SK-N-SH (cell line): ENCODE measurements around the gene IFI16. TPM values are rescaled to one million over a fixed set of nuclear protein-coding genes. Genes with fewer than 3 reads are reported as not detected.

Source experiments
- CTCF ChIA-PET: fragments of 300-600, 350-600 bp; formaldehyde crosslinking; extraction: SDS; loops from one replicate; lab custom pipeline; 2021; lab: Yijun Ruan, JAX
- POLR2A ChIA-PET: fragments of 350-600 bp; sonication (Branson Sonifier 250); formaldehyde crosslinking; extraction: SDS; loops from one replicate; lab custom pipeline; 2020; ENCODE audit warnings: antibody characterized with exemption, inconsistent platforms; lab: Yijun Ruan, JAX
- DNase-seq: peaks from one replicate; pipeline ENCODE4 v3.0.0; 2012
- H2AFZ ChIP-seq: fragments of 200-600 bp; sonication (generic); 2 replicates; pipeline ENCODE4 v1.8.1; 2016; ENCODE audit warnings: antibody characterized with exemption, mild to moderate bottlenecking, low read depth
- H3F3A ChIP-seq: fragments of 200-600 bp; sonication (generic); replicated peaks from 2 replicates; pipeline ENCODE3; 2016; ENCODE audit warnings: antibody characterized with exemption, mild to moderate bottlenecking; ENCODE audit not compliant: insufficient read depth
- H3K27ac ChIP-seq, 2 experiments: fragments of 200-500 bp in 1 of 2; fragments of 200-600 bp in 1 of 2; sonication (Bioruptor generic) in 1 of 2; sonication (generic), shearing (Covaris generic) in 1 of 2; 2 replicates each; pipeline versions ENCODE4 v1.5.1 to v1.6.1; 2014 to 2016; ENCODE audit warnings: low read depth in 2 of 2, inconsistent platforms in 1 of 2, low read length in 1 of 2, mild to moderate bottlenecking in 1 of 2, mixed read lengths in 1 of 2
- H3K27me3 ChIP-seq: fragments of 200-600 bp; sonication (generic), shearing (Covaris generic); 2 replicates; pipeline ENCODE4 v1.6.1; 2016; ENCODE audit warnings: mixed run types; ENCODE audit not compliant: insufficient read depth
- H3K36me3 ChIP-seq, 2 experiments: fragments of 200-500 bp in 1 of 2; fragments of 200-600 bp in 1 of 2; sonication (Bioruptor generic) in 1 of 2; sonication (generic) in 1 of 2; replicated peaks in 1 of 2; 2 replicates each; pipeline versions ENCODE3 to v1.5.1; 2014 to 2016; ENCODE audit warnings: low read length in 1 of 2, mild to moderate bottlenecking in 1 of 2; ENCODE audit not compliant: insufficient read depth in 2 of 2, control insufficient read depth in 1 of 2
- H3K4me1 ChIP-seq, 2 experiments: fragments of 200-500 bp in 1 of 2; fragments of 200-600 bp in 1 of 2; sonication (Bioruptor generic) in 1 of 2; sonication (generic), shearing (Covaris generic) in 1 of 2; 2 replicates each; pipeline versions ENCODE4 v1.5.1 to v1.6.1; 2014 to 2016; ENCODE audit warnings: low read depth in 1 of 2, low read length in 1 of 2, mixed run types in 1 of 2; ENCODE audit not compliant: insufficient read depth in 2 of 2, control insufficient read depth in 1 of 2
- H3K4me2 ChIP-seq: fragments of 200-600 bp; sonication (generic), shearing (Covaris generic); 2 replicates; pipeline ENCODE4 v1.6.1; 2017; ENCODE audit warnings: mixed run types
- H3K4me3 ChIP-seq, 2 experiments: fragments of 200-500 bp in 1 of 2; fragments of 200-600 bp in 1 of 2; sonication (Bioruptor generic) in 1 of 2; sonication (generic), shearing (Covaris generic) in 1 of 2; 2 replicates each; pipeline versions ENCODE4 v1.5.1 to v1.8.1; 2014 to 2016; ENCODE audit warnings: low read depth in 2 of 2, inconsistent platforms in 1 of 2, low read length in 1 of 2, mild to moderate bottlenecking in 1 of 2, mixed read lengths in 1 of 2, moderate library complexity in 1 of 2
- H3K79me2 ChIP-seq: fragments of 200-600 bp; sonication (generic); 2 replicates; pipeline ENCODE4 v1.8.1; 2017; ENCODE audit warnings: mild to moderate bottlenecking; ENCODE audit not compliant: insufficient read depth
- H3K9ac ChIP-seq: fragments of 200-600 bp; sonication (generic); 2 replicates; pipeline ENCODE4 v1.6.1; 2017; ENCODE audit warnings: mixed run types
- H3K9me2 ChIP-seq: fragments of 200-600 bp; sonication (generic); 2 replicates; pipeline ENCODE4 v1.6.1; 2017; ENCODE audit warnings: mixed run types
- H3K9me3 ChIP-seq: fragments of 200-600 bp; sonication (generic); 2 replicates; pipeline ENCODE4 v1.6.1; 2017; ENCODE audit warnings: mixed run types, mild to moderate bottlenecking, moderate library complexity
- H4K20me1 ChIP-seq: fragments of 200-600 bp; sonication (generic); 2 replicates; pipeline ENCODE4 v1.6.1; 2017; ENCODE audit warnings: mild to moderate bottlenecking, mixed run types; ENCODE audit not compliant: insufficient read depth
- EZH2phosphoT487 ChIP-seq: fragments of 200-600 bp; sonication (generic); IDR thresholded peaks from 2 replicates; pipeline ENCODE4 v1.6.1; 2017; ENCODE audit warnings: low read depth, mixed run types, mild to moderate bottlenecking, antibody characterized with exemption, moderate library complexity, borderline replicate concordance
- FOXM1 ChIP-seq: IDR thresholded peaks from 2 replicates; pipeline ENCODE4 v1.4.0; 2012; ENCODE audit warnings: low read depth, mild to moderate bottlenecking
- JUND ChIP-seq: IDR thresholded peaks from 2 replicates; pipeline ENCODE4 v1.4.0; 2012
- NFIC ChIP-seq: IDR thresholded peaks from 2 replicates; pipeline ENCODE4 v1.4.0; 2012; ENCODE audit warnings: borderline replicate concordance
- PBX3 ChIP-seq: IDR thresholded peaks from 2 replicates; pipeline ENCODE4; 2012
- REST ChIP-seq: IDR thresholded peaks from 2 replicates; pipeline ENCODE4 v1.6.1; 2012; ENCODE audit warnings: mild to moderate bottlenecking, low read depth, low read length, moderate library complexity
- RFX5 ChIP-seq: IDR thresholded peaks from 2 replicates; pipeline ENCODE4 v1.6.1; 2012; ENCODE audit warnings: mild to moderate bottlenecking, improper control_type of control experiment, low read length
- SIN3A ChIP-seq: IDR thresholded peaks from 2 replicates; pipeline ENCODE4 v1.6.1; 2012; ENCODE audit warnings: low read depth, mild to moderate bottlenecking, low read length, moderate library complexity, borderline replicate concordance
- TCF12 ChIP-seq: IDR thresholded peaks from 2 replicates; pipeline ENCODE4 v1.4.0; 2012
- USF2 ChIP-seq: fragments of 150-350 bp; IDR thresholded peaks from 2 replicates; pipeline ENCODE4 v1.6.1; 2017; ENCODE audit warnings: antibody characterized with exemption, low read length, low read depth, borderline replicate concordance
- ZBTB33 ChIP-seq: IDR thresholded peaks from 2 replicates; pipeline ENCODE4 v1.4.0; 2012; ENCODE audit warnings: low read depth, borderline replicate concordance
- WGBS: methylation state at CpG from one replicate; pipeline ENCODE4 v1.1.6; 2017; ENCODE audit warnings: low lambda C conversion rate; 5-methylcytosine and 5-hydroxymethylcytosine counted together
- polyA plus RNA-seq, 3 experiments: library from polyadenylated mRNA; depleted of rRNA; stranded (reverse); fragments of >200 nt; gene quantifications; 2 replicates each; pipeline ENCODE4 v1.2.3, GENCODE V29; 2012

The IFI16 gene
- polyA plus RNA-seq, 1 of the 3 experiments (the other 2 are of a cell fraction): 56.1 TPM

GRCh38 chr1:159081626-159082025 is 71.9 kb downstream of the IFI16 start:
- ChIA-PET CTCF (interaction anchor here (0.8 kb wide), 1 partner anchor 9 kb away, joined by 3 read pairs; no protein-coding TSS in a partner anchor), POLR2A (no interaction called here)
- H3F3A ChIP-seq: peaks cover 18% of the 10 kb centered on the region
- peak overlapping the region; percentile 17 to 23; a peak in 2 of 4 replicates for H3K27ac ChIP-seq
- peak overlapping the region; percentile 44; the same call in 1 of the 2 replicates for H2AFZ ChIP-seq
- DNase-seq: no peak
- H3K9me3 ChIP-seq: no peaks in the 10 kb centered on the region
- no peaks in the 10 kb centered on the region for H3K79me2 ChIP-seq
- 0 out of 4 replicates have a peak overlapping the region, but pooled peaks of 1 of the 2 experiments have one; percentile 14 for H3K4me3 ChIP-seq
- H3K27me3 ChIP-seq: no peaks in the 10 kb centered on the region
- H3K36me3 ChIP-seq: no peaks in the 10 kb centered on the region
- H4K20me1 ChIP-seq: no peaks in the 10 kb centered on the region
- no peak overlapping the region for H3K9ac ChIP-seq
- WGBS: 18% methylated on average over 1 of the region's 1 CpG
- TF ChIP-seq SIN3A (no peak), JUND (no peak), PBX3 (no peak), NFIC (no peak), USF2 (no peak), TCF12 (no peak), RFX5 (no peak), REST (no peak), EZH2phosphoT487 (no peak), FOXM1 (no peak), ZBTB33 (no peak)
- no peak overlapping the region for H3K4me2 ChIP-seq
- H3K9me2 ChIP-seq: no peaks in the 10 kb centered on the region
- peaks cover 0 to 23% of the 10 kb centered on the region in 2 experiments; a peak in 3 of 4 replicates for H3K4me1 ChIP-seq
